Keratinocyte (primary cell): ENCODE data around the gene SPTLC2.

Experiments used
- EZH2 ChIP-seq: IDR thresholded peaks from one replicate; pipeline ENCODE4 v1.6.1; 2012; ENCODE audit warnings: inconsistent platforms, mild to moderate bottlenecking, low read length, moderate library complexity
- TF ChIP-seq, protein P1 (sequence below), 3 experiments: IDR thresholded peaks in 1 of 3; conservative IDR thresholded peaks in 1 of 3; optimal IDR thresholded peaks in 1 of 3; 2 replicates in 2 of 3; 3 replicates in 1 of 3; pipeline versions ENCODE3 to v1.5.1; 2011; ENCODE audit warnings: low read length in 3 of 3, mild to moderate bottlenecking in 3 of 3, moderate library complexity in 2 of 3, control low read depth in 1 of 3, inconsistent platforms in 1 of 3; ENCODE audit not compliant: insufficient read depth in 2 of 3; ENCODE audit errors: extremely low read depth in 1 of 3

DNA sequence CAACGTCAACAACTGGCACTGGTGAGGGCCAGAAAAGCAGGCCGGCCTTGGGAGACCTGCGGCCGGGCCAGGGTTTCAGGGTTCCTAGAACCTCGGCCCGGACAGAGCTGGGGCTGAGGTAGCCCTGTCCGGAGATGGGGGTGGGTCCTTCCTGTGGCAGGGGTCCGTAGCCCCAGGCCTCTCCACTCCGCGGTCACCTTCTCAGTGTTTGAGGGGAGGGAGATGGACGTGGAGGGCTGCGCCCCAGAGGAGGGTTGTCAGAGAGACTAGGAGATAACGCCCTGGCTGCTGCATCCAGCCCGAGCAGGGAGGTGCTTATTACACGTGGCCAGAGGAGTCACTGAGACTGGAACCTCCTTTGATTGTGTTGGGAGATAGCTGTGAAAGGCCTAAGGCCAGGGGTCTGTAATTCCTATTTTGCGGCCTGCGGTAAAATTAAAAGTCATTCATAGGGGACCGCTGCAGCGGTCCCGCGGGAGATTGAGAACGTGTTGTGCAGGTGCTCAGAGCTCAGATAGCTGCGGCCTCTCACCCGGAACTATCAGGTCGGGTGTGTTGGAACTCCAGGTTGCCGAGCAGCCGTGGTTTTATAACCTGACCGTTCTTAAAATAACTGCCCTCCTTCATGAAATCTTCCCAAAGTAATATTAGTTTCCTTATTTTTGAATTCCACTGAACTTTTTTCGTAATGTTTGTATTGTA is 158.0 kb downstream of the SPTLC2 start:
- TF ChIP-seq, protein P1, sequence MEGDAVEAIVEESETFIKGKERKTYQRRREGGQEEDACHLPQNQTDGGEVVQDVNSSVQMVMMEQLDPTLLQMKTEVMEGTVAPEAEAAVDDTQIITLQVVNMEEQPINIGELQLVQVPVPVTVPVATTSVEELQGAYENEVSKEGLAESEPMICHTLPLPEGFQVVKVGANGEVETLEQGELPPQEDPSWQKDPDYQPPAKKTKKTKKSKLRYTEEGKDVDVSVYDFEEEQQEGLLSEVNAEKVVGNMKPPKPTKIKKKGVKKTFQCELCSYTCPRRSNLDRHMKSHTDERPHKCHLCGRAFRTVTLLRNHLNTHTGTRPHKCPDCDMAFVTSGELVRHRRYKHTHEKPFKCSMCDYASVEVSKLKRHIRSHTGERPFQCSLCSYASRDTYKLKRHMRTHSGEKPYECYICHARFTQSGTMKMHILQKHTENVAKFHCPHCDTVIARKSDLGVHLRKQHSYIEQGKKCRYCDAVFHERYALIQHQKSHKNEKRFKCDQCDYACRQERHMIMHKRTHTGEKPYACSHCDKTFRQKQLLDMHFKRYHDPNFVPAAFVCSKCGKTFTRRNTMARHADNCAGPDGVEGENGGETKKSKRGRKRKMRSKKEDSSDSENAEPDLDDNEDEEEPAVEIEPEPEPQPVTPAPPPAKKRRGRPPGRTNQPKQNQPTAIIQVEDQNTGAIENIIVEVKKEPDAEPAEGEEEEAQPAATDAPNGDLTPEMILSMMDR (optimal IDR thresholded peaks at IDR 0.05 in 1 of 3, IDR thresholded peaks at IDR 0.05 in 1 of 3, conservative IDR thresholded peaks at IDR 0.05 in 1 of 3; ENCODE audit: extremely low read depth in 1 of 3, insufficient read depth in 2 of 3, low read length in 3 of 3): no peak
- TF ChIP-seq EZH2: no peak
